ENCODE data around the gene DIP2C.

DIP2C gene

GRCh38 chr10:565676-566075 is 123.8 kb downstream of the DIP2C start:
- DNase-seq: no peak

- DNase-seq: no peak
Observed at GRCh38 chr10:565146-565545, 124.3 kb downstream of the DIP2C start.

- no peak for DNase-seq
Observed at GRCh38 chr10:563827-564226, 125.6 kb downstream of the DIP2C start.

GRCh38 chr10:562142-562541 is 127.3 kb downstream of the DIP2C start:
- DNase-seq: no peak

GRCh38 chr10:561721-562120 is 127.7 kb downstream of the DIP2C start:
- no peak for DNase-seq

GRCh38 chr10:560314-560992 is 129.0 kb downstream of the DIP2C start:
- DNase-seq: no peak

- DNase-seq: no peak
Observed at GRCh38 chr10:559767-560047, 129.8 kb downstream of the DIP2C start.

- no peak for DNase-seq
Observed at GRCh38 chr10:558891-559766, 130.3 kb downstream of the DIP2C start.

- DNase-seq: no peak
Observed at GRCh38 chr10:558364-558763, 131.1 kb downstream of the DIP2C start.

GRCh38 chr10:557792-558328 is 131.6 kb downstream of the DIP2C start:
- DNase-seq: no peak

GRCh38 chr10:556971-557637 is 132.4 kb downstream of the DIP2C start:
- no peak for DNase-seq

GRCh38 chr10:555682-556350 is 133.7 kb downstream of the DIP2C start:
- no peak for DNase-seq

- DNase-seq: no peak
Observed at GRCh38 chr10:555281-555680, 134.2 kb downstream of the DIP2C start.

- no peak for DNase-seq
Observed at GRCh38 chr10:554182-554848, 135.2 kb downstream of the DIP2C start.

- DNase-seq: no peak
Observed at GRCh38 chr10:553233-553632, 136.2 kb downstream of the DIP2C start.

- DNase-seq: no peak
Observed at GRCh38 chr10:552679-553078, 136.8 kb downstream of the DIP2C start.

GRCh38 chr10:551373-552252 is 137.9 kb downstream of the DIP2C start:
- no peak for DNase-seq

GRCh38 chr10:550665-551372 is 138.6 kb downstream of the DIP2C start:
- no peak for DNase-seq

GRCh38 chr10:549391-549790 is 140.1 kb downstream of the DIP2C start:
- DNase-seq: no peak

GRCh38 chr10:548238-548901 is 141.1 kb downstream of the DIP2C start:
- no peak for DNase-seq
